HG02981 (cell line): ENCODE measurements around the gene LMO7.

Experiments
- ATAC-seq: cut with Tn5 transposase; IDR thresholded peaks from one replicate; pipeline ENCODE4 v1.9.1; 2021; ENCODE audit warnings: mild to moderate bottlenecking, moderate library complexity; ENCODE audit not compliant: unreplicated experiment

Gene LMO7

GRCh38 chr13:75831389-75831788 is 195.3 kb downstream of the LMO7 start:
- no peak for ATAC-seq

- ATAC-seq: no peak
Observed at GRCh38 chr13:75832812-75833211, 196.7 kb downstream of the LMO7 start.

- ATAC-seq: no peak
Observed at GRCh38 chr13:75836441-75836840, 200.3 kb downstream of the LMO7 start.

DNA sequence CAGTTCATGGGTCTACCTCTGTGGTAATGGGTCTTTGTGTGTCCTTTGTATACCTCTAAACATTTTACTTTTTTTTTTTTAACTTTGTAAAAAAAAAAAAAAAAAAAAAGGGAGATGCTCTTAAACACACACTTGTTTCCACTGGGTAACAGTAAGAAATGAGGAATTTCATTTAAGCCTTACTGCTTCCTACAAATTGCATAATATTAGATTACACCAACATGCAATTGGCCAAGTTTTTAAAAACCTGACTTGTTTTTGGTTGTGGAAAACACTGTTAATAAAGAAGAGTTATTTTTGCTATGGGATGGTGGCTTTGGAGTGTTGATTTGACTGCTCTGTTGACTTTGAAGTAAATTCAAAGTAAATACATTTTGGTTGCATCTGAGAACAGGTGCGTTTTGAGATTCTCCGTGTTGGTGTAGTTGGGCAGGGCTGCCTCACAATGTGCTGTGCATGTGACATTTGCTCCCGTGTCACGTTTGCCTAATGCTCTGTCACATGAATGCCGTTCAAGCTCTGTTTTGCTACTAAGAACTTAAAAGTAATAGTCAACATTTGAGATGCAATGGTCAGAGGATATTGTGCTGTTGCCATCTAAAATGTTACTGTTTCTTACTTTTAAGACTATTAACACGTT is 202.4 kb downstream of the LMO7 start:
- ATAC-seq: no peak

GRCh38 chr13:75839406-75839805 is 203.3 kb downstream of the LMO7 start:
- no peak for ATAC-seq

- ATAC-seq: no peak
Observed at GRCh38 chr13:75841905-75842304, 205.8 kb downstream of the LMO7 start.

DNA sequence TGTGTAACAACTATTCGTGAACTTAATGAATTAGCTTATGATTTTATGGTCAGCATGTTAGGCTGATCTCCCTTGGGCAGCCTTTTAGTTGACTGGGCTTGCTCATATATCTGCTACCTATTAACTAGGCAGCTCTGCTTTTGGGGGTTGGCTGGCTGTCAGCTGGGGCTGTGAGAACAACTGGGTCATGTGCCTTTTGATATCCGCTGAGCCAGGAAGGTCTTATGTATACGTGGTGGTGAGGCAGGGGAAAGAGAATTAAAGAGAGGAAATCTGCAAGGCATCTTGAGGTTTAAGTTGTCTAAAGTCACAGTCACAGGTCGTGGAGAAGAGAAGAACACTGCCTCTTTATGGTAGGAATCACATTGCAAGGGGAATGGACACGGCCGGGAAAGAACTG is 206.9 kb downstream of the LMO7 start:
- no peak for ATAC-seq

DNA sequence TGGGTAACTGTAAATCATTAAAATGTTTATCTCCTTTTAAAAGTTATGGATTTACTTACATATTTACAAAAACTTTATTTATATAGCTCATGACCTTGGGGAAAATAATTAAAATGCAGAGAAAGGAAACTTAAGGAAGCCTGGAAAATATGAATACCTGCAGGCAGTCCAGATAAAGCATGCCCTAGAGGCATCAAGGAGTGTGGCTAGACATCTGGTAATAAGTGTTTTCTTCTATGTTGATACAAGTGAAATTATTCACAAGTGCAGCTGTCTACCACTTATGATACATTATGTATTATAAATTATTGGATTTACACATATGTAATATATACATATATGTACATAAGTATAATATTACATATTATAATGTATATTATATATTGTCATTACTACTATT is 207.9 kb downstream of the LMO7 start:
- ATAC-seq: no peak

DNA sequence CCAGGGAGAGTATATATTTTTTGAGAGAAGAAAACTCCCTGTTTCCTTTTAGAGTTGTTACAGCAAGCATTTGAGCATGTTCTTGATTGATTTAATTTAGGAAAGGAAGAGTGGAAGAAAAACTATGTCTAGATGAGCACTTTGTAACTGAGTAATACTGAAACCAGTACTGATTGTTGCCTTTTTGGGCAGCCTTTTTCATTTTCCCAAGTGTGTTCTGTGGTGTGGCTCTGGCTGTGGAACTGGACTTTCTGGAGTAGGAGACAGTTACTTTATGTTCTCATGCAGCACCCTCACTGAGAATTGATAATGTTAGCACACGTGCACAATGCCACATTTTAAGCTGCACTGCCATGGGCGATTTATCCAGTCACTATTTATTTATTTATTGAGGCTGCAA is 211.5 kb downstream of the LMO7 start:
- ATAC-seq: no peak

DNA sequence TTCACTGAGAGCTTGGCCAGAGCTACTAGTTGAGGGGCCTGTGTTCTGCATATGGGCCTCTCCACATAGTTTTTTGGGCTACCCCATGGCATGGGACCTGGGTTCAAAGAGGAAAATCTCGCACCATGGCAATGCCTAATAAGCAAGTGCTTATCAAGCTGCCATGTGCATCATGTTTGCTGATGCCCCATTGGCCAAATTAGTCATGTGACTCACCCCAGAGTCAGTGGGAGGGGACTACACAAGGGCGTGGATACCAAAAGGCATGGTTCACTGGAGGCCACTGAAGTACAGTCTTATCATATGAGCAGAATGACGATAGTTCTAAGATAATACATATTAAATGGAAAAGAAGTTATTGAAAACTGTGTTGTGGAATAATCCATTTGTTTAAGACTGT is 214.8 kb downstream of the LMO7 start:
- ATAC-seq: no peak

DNA sequence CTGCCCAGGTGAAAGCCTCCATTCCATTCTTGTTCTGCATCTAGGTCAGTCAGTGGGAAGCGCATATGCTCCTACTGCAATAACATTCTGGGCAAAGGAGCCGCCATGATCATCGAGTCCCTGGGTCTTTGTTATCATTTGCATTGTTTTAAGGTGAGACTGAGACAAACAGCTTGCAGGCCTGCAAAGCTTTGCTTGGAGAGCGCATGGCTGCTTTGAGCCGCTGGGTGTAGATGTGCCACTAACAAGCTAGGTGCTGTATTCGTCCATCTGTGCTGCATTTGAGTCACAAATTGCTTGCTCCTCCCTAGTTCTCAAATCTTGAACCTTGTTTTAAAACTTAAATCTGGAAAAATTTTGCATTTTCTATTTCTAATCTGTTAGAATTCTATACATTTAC is 219.1 kb downstream of the LMO7 start:
- ATAC-seq: no peak

DNA sequence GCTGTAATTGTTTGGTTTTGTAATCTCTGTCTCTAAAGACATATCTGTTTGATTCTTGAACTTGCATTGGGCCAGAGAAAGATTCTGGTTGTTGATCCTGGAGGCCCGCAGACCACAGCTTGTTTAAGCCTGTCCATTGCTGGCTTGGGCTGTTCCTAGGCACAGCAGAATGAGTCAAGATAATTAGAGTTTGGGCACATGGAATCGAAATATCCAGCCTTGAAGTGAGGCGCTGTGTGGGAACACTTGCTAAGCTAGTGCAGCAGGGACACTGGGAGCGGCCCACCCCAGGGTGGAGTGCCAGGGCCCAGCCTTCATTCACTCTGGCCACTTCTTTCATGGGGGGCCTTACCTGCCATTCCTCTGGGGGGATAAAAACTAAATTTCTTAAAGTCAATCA is 219.7 kb downstream of the LMO7 start:
- no peak for ATAC-seq

DNA sequence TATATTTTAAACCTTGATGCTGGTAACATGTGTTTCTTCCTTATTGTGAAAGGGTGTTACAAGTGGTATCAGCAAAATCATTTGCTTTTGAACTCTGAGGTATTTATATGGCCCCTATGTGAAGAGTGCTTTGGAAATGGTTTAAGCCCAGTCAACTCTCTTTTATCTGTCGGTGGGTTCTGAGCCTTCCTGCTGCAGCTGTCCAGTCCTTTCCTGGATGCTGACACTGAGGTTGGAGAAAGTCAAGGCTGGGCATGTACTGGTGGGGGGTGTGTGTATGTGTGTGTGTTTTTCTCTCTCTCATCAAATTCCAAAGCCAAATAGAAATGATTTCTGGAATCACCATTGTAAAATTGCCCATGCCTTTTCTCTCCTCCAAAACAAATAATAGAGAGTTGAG is 221.2 kb downstream of the LMO7 start:
- ATAC-seq: no peak

DNA sequence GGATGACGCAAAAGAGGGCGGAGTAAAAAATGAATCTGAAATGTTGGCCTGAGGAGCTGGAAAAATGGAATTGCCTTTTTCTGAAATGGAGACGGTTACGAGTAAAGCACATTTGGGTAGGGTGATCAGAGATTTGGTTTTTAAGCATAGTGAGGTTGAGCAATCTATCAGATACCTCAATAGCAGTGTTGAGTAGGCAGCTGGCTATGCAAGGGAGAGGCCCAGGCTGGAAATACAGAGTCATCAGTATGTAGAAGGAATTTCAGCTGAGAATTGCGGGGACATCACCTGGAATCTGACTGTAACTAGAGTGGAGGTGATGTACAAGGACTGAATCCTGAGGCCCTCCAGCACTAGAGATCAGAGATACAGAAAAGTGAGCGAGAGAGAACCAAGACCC is 224.8 kb downstream of the LMO7 start:
- no peak for ATAC-seq

- no peak for ATAC-seq
Observed at GRCh38 chr13:75861786-75862185, 225.7 kb downstream of the LMO7 start.

DNA sequence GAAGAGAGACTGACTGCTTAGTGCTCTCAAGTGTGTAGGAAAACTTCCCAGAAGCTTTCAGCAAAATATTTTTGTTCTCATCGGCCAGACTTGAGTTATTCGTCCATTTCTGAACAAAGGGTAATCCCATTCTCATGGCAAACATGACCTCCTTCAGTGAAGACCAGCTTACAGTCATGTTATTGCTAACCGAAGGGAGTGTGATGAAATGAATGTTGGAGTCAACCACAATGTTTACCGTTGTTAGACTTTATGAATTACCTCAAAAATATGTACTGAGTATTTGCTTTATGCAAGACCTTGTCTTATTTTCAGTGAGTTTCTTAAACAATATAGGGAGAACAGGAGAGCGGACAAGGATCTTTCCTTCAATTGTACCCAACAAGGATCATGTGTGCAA is 228.6 kb downstream of the LMO7 start:
- no peak for ATAC-seq

DNA sequence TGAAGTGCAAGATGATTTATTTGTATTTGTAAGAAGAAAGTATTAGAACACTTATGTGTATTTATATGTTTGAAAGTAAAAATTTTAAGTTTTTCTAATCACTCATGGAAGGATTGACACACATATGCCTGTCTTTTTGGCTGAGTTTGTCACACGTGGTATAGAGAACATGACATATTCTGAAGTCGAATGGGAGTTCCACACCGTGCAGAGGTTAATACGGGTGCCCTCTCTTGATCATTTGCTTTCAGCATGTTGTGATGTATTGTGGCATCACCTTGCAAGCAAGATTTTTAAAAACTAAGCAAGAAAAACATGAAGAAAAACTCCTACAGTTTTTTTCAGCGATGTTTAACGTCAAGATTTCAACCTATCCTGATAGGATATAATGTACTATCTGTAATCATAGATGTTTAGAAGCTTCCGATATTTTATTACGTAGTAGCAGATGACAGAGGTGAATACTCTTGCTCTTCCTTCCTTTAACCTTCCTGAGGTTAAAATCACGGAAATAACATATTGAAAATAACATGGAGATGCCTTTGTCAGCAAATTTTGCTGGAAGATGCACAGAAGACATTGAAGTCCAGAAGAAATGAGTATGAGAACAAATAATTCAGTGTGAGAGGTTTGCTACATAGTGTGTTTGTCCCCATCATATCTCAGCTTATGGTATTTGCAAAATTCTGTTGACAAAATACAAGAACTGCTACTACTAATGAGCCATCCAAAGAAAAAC is 231.4 kb downstream of the LMO7 start:
- no peak for ATAC-seq

DNA sequence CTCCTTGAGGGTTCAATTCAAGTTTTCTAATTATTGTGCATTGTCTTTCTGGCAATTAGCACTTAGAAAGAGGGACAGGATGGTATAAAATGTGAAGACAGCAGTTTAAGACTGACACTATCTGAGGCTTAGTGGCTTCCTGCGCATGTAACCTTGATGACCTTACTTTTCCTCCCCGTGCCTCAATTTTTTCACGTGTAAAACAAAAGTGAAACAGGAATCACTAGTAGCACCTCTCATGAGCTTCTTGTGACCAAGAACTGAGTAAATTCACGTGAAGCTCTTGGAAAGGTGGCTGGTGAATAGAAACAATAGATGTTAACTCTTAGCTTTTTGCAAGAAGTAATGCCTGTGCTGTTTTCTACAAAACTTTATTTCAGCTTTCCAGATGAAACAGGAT is 233.9 kb downstream of the LMO7 start:
- ATAC-seq: no peak

DNA sequence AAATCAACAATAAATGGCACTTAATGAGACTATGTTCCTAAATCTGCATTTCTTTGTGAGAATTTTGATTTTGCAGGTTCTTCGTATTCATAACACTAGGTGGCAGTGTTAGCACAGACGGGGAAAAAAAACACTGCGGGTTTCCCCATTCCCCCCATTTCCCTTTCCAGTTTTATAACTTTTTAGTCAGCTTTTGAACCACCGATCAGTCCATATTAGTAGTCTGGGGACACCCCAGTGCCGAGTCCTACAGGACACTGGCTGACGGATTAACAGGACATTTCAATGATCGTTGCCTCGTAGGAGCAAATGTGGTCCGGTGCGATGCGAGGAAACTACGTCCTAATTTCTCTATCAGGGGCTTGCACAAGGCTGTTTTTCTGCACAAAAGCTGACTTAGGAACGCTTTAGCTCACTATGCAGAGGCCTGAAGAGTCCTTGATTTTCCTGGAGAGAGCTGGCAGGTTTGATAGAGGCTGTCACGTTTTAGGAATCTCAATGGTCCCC is 234.3 kb downstream of the LMO7 start:
- ATAC-seq: no peak

GRCh38 chr13:75871059-75871458 is 234.9 kb downstream of the LMO7 start:
- no peak for ATAC-seq

DNA sequence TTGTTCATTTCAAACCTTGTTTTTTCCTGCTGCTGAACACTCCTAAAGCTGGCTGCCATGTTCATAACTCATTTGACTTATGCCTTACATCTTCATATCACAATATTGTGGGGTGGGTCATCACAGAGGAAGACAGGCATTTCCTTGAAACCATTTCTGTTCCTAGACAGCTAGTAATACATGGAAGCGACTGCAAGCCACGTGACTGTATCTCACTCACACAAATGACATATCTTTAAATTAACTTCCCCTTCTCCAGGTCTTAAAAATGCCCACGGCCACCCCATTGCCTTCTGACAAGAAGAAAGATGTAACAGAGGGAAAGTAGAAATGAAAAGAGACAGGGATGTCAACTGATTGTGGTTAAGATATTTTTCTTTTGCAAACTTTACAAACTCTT is 236.8 kb downstream of the LMO7 start:
- no peak for ATAC-seq

DNA sequence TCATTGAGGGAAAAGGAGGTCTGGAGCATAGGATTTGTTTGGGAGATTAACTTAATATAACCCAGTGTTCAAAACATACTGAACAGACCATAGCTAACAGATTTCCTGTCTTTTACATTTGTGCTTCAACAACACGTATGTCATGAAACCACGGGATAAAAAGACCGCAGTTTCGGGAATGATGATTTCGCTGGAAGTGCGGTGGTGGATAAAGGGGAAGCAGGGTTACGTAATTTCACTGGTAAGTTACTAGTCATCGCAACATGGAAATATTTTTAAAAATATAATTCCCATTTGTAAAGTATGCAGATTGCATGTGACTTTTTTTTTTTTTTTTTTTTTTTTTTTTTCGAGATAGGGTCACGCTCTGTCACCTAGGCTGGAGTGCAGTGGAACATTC is 237.4 kb downstream of the LMO7 start:
- no peak for ATAC-seq

DNA sequence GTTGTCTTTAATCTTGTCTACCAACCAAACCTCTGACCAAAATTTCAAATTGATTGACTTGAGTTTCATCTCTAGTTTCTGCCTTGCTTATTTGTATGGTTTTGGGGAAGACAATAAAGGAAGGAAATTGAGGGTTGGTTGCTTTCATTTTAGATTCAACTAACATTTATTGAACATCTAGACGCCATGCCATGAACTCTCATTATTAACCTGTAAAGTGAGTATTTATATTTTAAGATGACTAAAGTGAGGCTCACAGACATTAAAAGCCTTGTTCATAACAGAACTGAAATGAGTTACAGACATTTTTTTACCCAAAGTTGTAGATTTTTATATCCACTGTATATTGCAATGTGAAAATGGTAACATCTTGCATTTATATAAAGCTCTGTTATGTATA is 239.3 kb downstream of the LMO7 start:
- ATAC-seq: no peak
